A673 (cell line): Measurements from ENCODE around the gene NDFIP2. TPM values are rescaled to one million over a fixed set of nuclear protein-coding genes. Genes with fewer than 3 reads are reported as not detected.

ENCODE experiments used
- BruUV-seq: library from RNA; stranded (reverse); fragments of 400-500 nt; replicated peaks from 2 replicates; lab custom pipeline; 2021; lab: Mats Ljungman, UMichigan
- CTCF ChIA-PET: fragments of 300-600 bp; sonication (Branson Sonifier 250); formaldehyde crosslinking; loops from one replicate; lab custom pipeline; 2022; ENCODE audit warnings: antibody characterized with exemption; lab: Charles Lee
- POLR2A ChIA-PET: fragments of 300-600 bp; sonication (Branson Sonifier 250); formaldehyde crosslinking; loops from one replicate; lab custom pipeline; 2022; ENCODE audit warnings: antibody characterized with exemption; ENCODE audit not compliant: low non-redundant PET; lab: Charles Lee
- DNase-seq: peaks from one replicate; pipeline ENCODE4 v3.0.0-alpha.2; 2015; ENCODE audit warnings: low spot score
- H3K27ac ChIP-seq: fragments of 200-600 bp; sonication (generic); 2 replicates; pipeline ENCODE4 v1.5.1; 2016; ENCODE audit warnings: mixed run types, low read depth, mild to moderate bottlenecking, mixed read lengths, antibody characterized with exemption, low read length; ENCODE audit not compliant: poor library complexity, severe bottlenecking
- H3K27me3 ChIP-seq: fragments of 200-600 bp; sonication (generic); replicated peaks from 2 replicates; pipeline ENCODE4 v1.6.1; 2017; ENCODE audit warnings: mixed run types, low read depth, mild to moderate bottlenecking, mixed read lengths, antibody characterized with exemption, low read length; ENCODE audit not compliant: insufficient read depth, poor library complexity
- H3K36me3 ChIP-seq: fragments of 200-600 bp; sonication (generic); 2 replicates; pipeline ENCODE4 v1.6.1; 2016; ENCODE audit warnings: mixed run types, mild to moderate bottlenecking, mixed read lengths, antibody characterized with exemption, low read length; ENCODE audit not compliant: insufficient read depth, poor library complexity, severe bottlenecking
- H3K4me1 ChIP-seq: fragments of 200-600 bp; sonication (generic); 2 replicates; pipeline ENCODE4 v1.6.1; 2017; ENCODE audit warnings: mixed run types, mild to moderate bottlenecking, mixed read lengths, antibody characterized with exemption, low read length; ENCODE audit not compliant: insufficient read depth, poor library complexity, severe bottlenecking
- H3K4me3 ChIP-seq: fragments of 200-600 bp; sonication (generic); 2 replicates; pipeline ENCODE4 v1.5.1; 2016; ENCODE audit warnings: low read depth, mixed run types, mild to moderate bottlenecking, mixed read lengths, low read length; ENCODE audit not compliant: poor library complexity, severe bottlenecking
- H3K9me3 ChIP-seq: fragments of 200-600 bp; sonication (generic); 2 replicates; pipeline ENCODE4 v1.6.1; 2016; ENCODE audit warnings: mixed run types, low read depth, mild to moderate bottlenecking, mixed read lengths, antibody characterized with exemption, low read length; ENCODE audit not compliant: poor library complexity, severe bottlenecking
- CTCF ChIP-seq: fragments of 300-800, 200-600 bp; sonication (generic); conservative IDR thresholded peaks from 2 replicates; pipeline ENCODE4 v1.5.1; 2017; ENCODE audit warnings: low read depth, mild to moderate bottlenecking, antibody characterized with exemption, low read length, moderate library complexity, mixed read lengths
- EZH2 ChIP-seq: fragments of 200-600 bp; sonication (generic); IDR thresholded peaks from 2 replicates; pipeline ENCODE4 v1.6.1; 2017; ENCODE audit warnings: borderline replicate concordance, low read depth, mild to moderate bottlenecking, mixed read lengths, antibody characterized with exemption, low read length; ENCODE audit not compliant: poor library complexity, severe bottlenecking
- intact Hi-C: fragments of 100-400 bp; cut with micrococcal nuclease; formaldehyde crosslinking; loops from one replicate; pipeline ENCODE4 v1.10.0; 2022; ENCODE audit not compliant: unreplicated experiment
- total RNA-seq: library from RNA; stranded (reverse); gene quantifications from 2 replicates; pipeline ENCODE4 v1.2.3, GENCODE V29; 2021

Gene NDFIP2
- total RNA-seq, 1 experiment from 2014 or later, result 34.0 TPM

- ChIA-PET POLR2A (no interaction called here), CTCF (no interaction called here)
- no peaks in the 10 kb centered on the region for H3K27me3 ChIP-seq
- no peak for DNase-seq
- H3K4me1 ChIP-seq, result peaks cover 7% of the 10 kb centered on the region
- no TSS peak for BruUV-seq
- H3K36me3 ChIP-seq, result no peaks in the 10 kb centered on the region
- H3K27ac ChIP-seq, result no peak overlapping the region
- H3K9me3 ChIP-seq, result no peaks in the 10 kb centered on the region
- no peak overlapping the region for H3K4me3 ChIP-seq
- TF ChIP-seq EZH2, result no peak
- no peak for TF ChIP-seq CTCF
- intact Hi-C loops, result no loop called here
Measured at GRCh38 chr13:79491715-79492114, 10.8 kb downstream of the NDFIP2 start.

GRCh38 chr13:79492313-79492798, 11.4 kb downstream of the NDFIP2 start:
- no peak for DNase-seq
- POLR2A ChIA-PET, result no interaction called here
- no peaks in the 10 kb centered on the region for H3K27me3 ChIP-seq

GRCh38 chr13:79492918-79493594, 12.1 kb downstream of the NDFIP2 start:
- Histone ChIP-seq H3K9me3 (no peaks in the 10 kb centered on the region), H3K4me3 (no peak overlapping the region), H3K4me1 (peaks cover 7% of the 10 kb centered on the region), H3K36me3 (no peaks in the 10 kb centered on the region), H3K27me3 (no peaks in the 10 kb centered on the region), H3K27ac (no peak overlapping the region)
- no peak for DNase-seq
- intact Hi-C loops, result no loop called here
- CTCF ChIA-PET, result no interaction called here
- no TSS peak for BruUV-seq
- POLR2A ChIA-PET, result no interaction called here
- TF ChIP-seq EZH2 (no peak), CTCF (no peak)

More at GRCh38 chr13:79492313-79492798, 11.4 kb downstream of the NDFIP2 start:
- H3K9me3 ChIP-seq, result no peaks in the 10 kb centered on the region
- BruUV-seq, result no TSS peak
- TF ChIP-seq CTCF, result no peak
- no peak for TF ChIP-seq EZH2
- CTCF ChIA-PET, result no interaction called here
- no peaks in the 10 kb centered on the region for H3K36me3 ChIP-seq
- no peak overlapping the region for H3K27ac ChIP-seq
- intact Hi-C loops, result no loop called here
- peaks cover 7% of the 10 kb centered on the region for H3K4me1 ChIP-seq
- no peak overlapping the region for H3K4me3 ChIP-seq
